ENCODE results near the gene LMO7. TPM values are rescaled to one million over a fixed set of nuclear protein-coding genes. Genes with fewer than 3 reads are reported as not detected.

The LMO7 gene
- total and polyA plus RNA-seq, 2 experiments from 2014 or later = 47.2 to 105 TPM

DNA sequence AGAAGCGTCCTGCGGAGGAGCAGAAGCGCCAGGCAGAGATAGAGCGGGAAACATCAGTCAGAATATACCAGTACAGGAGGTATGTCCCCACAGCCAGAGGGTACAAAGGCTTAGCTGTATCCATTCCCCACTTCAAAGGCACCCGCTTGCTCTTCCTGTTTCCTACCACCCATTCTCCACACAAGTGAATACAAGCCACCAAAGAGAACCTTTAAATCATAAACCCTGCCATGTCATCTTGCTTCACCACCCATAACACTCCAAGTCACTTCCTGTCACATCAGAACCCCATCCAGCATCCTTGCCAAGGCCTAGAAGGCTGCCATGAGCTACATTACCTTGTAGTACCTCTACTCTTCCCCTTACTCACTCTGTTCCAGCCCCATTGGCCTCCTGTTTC, 205.8 kb downstream of the LMO7 start:
- Histone ChIP-seq H3K9me2 (replicated peaks; ENCODE audit: insufficient read depth) (no peaks in the 10 kb centered on the region), H4K20me1 (ENCODE audit: insufficient read depth, poor library complexity, severe bottlenecking) (no peaks in the 10 kb centered on the region), H3K27me3 (no peaks in the 10 kb centered on the region), H3K4me1 (ENCODE audit: insufficient read depth) (no peaks in the 10 kb centered on the region), H3K36me3 (replicated peaks; ENCODE audit: insufficient read depth, low read depth) (peaks cover 3% of the 10 kb centered on the region), H3K79me2 (peaks cover 2% of the 10 kb centered on the region), H3K9me3 (ENCODE audit: low read depth) (peaks cover 4% of the 10 kb centered on the region), H3K27ac (no peak overlapping the region), H3K4me2 (no peak overlapping the region), H2AFZ (no peak overlapping the region), H3K4me3 (no peak overlapping the region)
- no peak for TF ChIP-seq EZH2 (IDR thresholded peaks at IDR 0.05; ENCODE audit: borderline replicate concordance)
- TF ChIP-seq EZH2phosphoT487 (IDR thresholded peaks at IDR 0.05; ENCODE audit: low read depth, severe bottlenecking, unreplicated experiment) = no peak
- TF ChIP-seq, protein P1, sequence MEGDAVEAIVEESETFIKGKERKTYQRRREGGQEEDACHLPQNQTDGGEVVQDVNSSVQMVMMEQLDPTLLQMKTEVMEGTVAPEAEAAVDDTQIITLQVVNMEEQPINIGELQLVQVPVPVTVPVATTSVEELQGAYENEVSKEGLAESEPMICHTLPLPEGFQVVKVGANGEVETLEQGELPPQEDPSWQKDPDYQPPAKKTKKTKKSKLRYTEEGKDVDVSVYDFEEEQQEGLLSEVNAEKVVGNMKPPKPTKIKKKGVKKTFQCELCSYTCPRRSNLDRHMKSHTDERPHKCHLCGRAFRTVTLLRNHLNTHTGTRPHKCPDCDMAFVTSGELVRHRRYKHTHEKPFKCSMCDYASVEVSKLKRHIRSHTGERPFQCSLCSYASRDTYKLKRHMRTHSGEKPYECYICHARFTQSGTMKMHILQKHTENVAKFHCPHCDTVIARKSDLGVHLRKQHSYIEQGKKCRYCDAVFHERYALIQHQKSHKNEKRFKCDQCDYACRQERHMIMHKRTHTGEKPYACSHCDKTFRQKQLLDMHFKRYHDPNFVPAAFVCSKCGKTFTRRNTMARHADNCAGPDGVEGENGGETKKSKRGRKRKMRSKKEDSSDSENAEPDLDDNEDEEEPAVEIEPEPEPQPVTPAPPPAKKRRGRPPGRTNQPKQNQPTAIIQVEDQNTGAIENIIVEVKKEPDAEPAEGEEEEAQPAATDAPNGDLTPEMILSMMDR (IDR thresholded peaks at IDR 0.05; ENCODE audit: poor library complexity) = no peak
- no peak for DNase-seq (ENCODE audit: low spot score)
- WGBS (ENCODE audit: low lambda C conversion rate, missing lambda C conversion rate) = 96% methylated on average over 5 of the region's 5 CpGs

DNA sequence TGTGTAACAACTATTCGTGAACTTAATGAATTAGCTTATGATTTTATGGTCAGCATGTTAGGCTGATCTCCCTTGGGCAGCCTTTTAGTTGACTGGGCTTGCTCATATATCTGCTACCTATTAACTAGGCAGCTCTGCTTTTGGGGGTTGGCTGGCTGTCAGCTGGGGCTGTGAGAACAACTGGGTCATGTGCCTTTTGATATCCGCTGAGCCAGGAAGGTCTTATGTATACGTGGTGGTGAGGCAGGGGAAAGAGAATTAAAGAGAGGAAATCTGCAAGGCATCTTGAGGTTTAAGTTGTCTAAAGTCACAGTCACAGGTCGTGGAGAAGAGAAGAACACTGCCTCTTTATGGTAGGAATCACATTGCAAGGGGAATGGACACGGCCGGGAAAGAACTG, 206.9 kb downstream of the LMO7 start:
- no peaks in the 10 kb centered on the region for H3K4me1 ChIP-seq (ENCODE audit: insufficient read depth)
- peaks cover 2% of the 10 kb centered on the region for H3K79me2 ChIP-seq
- peaks cover 3% of the 10 kb centered on the region for H3K36me3 ChIP-seq (replicated peaks; ENCODE audit: insufficient read depth, low read depth)
- peaks cover 4% of the 10 kb centered on the region for H3K9me3 ChIP-seq (ENCODE audit: low read depth)
- no peak overlapping the region for H3K4me3 ChIP-seq
- H3K4me2 ChIP-seq = no peak overlapping the region
- WGBS (ENCODE audit: low lambda C conversion rate, missing lambda C conversion rate) = 91% methylated on average over 6 of the region's 6 CpGs
- H2AFZ ChIP-seq = no peak overlapping the region
- no peaks in the 10 kb centered on the region for H3K27me3 ChIP-seq
- H3K27ac ChIP-seq = no peak overlapping the region
- no peaks in the 10 kb centered on the region for H4K20me1 ChIP-seq (ENCODE audit: insufficient read depth, poor library complexity, severe bottlenecking)
- TF ChIP-seq EZH2phosphoT487 (IDR thresholded peaks at IDR 0.05; ENCODE audit: low read depth, severe bottlenecking, unreplicated experiment) (no peak), EZH2 (IDR thresholded peaks at IDR 0.05; ENCODE audit: borderline replicate concordance) (no peak)
- TF ChIP-seq, protein P1 (IDR thresholded peaks at IDR 0.05; ENCODE audit: poor library complexity) = no peak
- DNase-seq (ENCODE audit: low spot score) = no peak
- H3K9me2 ChIP-seq (replicated peaks; ENCODE audit: insufficient read depth) = no peaks in the 10 kb centered on the region

DNA sequence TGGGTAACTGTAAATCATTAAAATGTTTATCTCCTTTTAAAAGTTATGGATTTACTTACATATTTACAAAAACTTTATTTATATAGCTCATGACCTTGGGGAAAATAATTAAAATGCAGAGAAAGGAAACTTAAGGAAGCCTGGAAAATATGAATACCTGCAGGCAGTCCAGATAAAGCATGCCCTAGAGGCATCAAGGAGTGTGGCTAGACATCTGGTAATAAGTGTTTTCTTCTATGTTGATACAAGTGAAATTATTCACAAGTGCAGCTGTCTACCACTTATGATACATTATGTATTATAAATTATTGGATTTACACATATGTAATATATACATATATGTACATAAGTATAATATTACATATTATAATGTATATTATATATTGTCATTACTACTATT, 207.9 kb downstream of the LMO7 start:
- H3K9me3 ChIP-seq (ENCODE audit: low read depth) = peaks cover 4% of the 10 kb centered on the region
- H3K4me3 ChIP-seq = no peak overlapping the region
- H3K4me1 ChIP-seq (ENCODE audit: insufficient read depth) = no peaks in the 10 kb centered on the region
- no peak for DNase-seq (ENCODE audit: low spot score)
- peaks cover 3% of the 10 kb centered on the region for H3K36me3 ChIP-seq (replicated peaks; ENCODE audit: insufficient read depth, low read depth)
- no peak overlapping the region for H3K4me2 ChIP-seq
- H3K27me3 ChIP-seq = no peaks in the 10 kb centered on the region
- peaks cover 2% of the 10 kb centered on the region for H3K79me2 ChIP-seq
- TF ChIP-seq EZH2phosphoT487 (IDR thresholded peaks at IDR 0.05; ENCODE audit: low read depth, severe bottlenecking, unreplicated experiment) = no peak
- TF ChIP-seq, protein P1 (IDR thresholded peaks at IDR 0.05; ENCODE audit: poor library complexity) = no peak
- no peak for TF ChIP-seq EZH2 (IDR thresholded peaks at IDR 0.05; ENCODE audit: borderline replicate concordance)
- no peaks in the 10 kb centered on the region for H4K20me1 ChIP-seq (ENCODE audit: insufficient read depth, poor library complexity, severe bottlenecking)
- no peak overlapping the region for H3K27ac ChIP-seq
- no peak overlapping the region for H2AFZ ChIP-seq
- no peaks in the 10 kb centered on the region for H3K9me2 ChIP-seq (replicated peaks; ENCODE audit: insufficient read depth)

DNA sequence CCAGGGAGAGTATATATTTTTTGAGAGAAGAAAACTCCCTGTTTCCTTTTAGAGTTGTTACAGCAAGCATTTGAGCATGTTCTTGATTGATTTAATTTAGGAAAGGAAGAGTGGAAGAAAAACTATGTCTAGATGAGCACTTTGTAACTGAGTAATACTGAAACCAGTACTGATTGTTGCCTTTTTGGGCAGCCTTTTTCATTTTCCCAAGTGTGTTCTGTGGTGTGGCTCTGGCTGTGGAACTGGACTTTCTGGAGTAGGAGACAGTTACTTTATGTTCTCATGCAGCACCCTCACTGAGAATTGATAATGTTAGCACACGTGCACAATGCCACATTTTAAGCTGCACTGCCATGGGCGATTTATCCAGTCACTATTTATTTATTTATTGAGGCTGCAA, 211.5 kb downstream of the LMO7 start:
- TF ChIP-seq EZH2 (IDR thresholded peaks at IDR 0.05; ENCODE audit: borderline replicate concordance) = no peak
- no peak for TF ChIP-seq EZH2phosphoT487 (IDR thresholded peaks at IDR 0.05; ENCODE audit: low read depth, severe bottlenecking, unreplicated experiment)
- TF ChIP-seq, protein P1 (IDR thresholded peaks at IDR 0.05; ENCODE audit: poor library complexity) = no peak
- DNase-seq (ENCODE audit: low spot score) = no peak
- Histone ChIP-seq H3K9me3 (ENCODE audit: low read depth) (peaks cover 2% of the 10 kb centered on the region), H3K79me2 (peaks cover 2% of the 10 kb centered on the region), H3K36me3 (replicated peaks; ENCODE audit: insufficient read depth, low read depth) (peaks cover 2% of the 10 kb centered on the region), H3K4me3 (no peak overlapping the region), H4K20me1 (ENCODE audit: insufficient read depth, poor library complexity, severe bottlenecking) (no peaks in the 10 kb centered on the region), H3K27me3 (no peaks in the 10 kb centered on the region), H3K9me2 (replicated peaks; ENCODE audit: insufficient read depth) (no peaks in the 10 kb centered on the region), H3K4me2 (no peak overlapping the region), H2AFZ (no peak overlapping the region), H3K4me1 (ENCODE audit: insufficient read depth) (no peaks in the 10 kb centered on the region), H3K27ac (no peak overlapping the region)
- 95% methylated on average over 2 of the region's 2 CpGs for WGBS (ENCODE audit: low lambda C conversion rate, missing lambda C conversion rate)
